ENCODE results near the gene BACH2.

DNA sequence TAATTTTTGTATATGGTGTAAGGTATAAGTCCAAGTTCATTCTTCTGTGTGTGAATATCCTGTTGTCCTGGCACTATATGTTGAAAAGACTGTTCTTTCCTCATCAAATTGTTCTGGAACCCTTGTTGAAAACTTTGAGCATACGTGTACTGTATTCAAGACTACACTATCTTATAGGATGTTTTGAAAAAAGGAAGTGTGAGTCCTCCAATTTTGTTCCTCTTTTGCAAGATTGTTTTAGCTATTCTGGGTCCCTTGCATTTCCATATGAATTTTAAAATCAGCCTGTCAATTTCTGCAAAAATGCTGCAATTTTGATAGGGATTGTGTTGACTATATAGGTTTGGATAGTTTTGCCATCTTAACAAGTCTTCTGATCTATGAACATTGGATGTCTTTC is 195.2 kb downstream of the BACH2 start:
- TF ChIP-seq CTCF (IDR thresholded peaks at IDR 0.05) (no peak), EZH2phosphoT487 (IDR thresholded peaks at IDR 0.05) (no peak), EZH2 (IDR thresholded peaks at IDR 0.05) (no peak)

All from neural progenitor cell (in vitro differentiated cells).